DMS 273 treated with DMSO at 0.1 percent for 48 hours (cell line): Measurements from ENCODE around the gene LHFPL5.

ENCODE experiments used
- DNase-seq: peaks from one replicate; lab custom pipeline; 2025; lab: John Stamatoyannopoulos, UW

The LHFPL5 gene

GRCh38 chr6:35804996-35805736 lies at the start of gene LHFPL5:
Gene LHFPL5, plus strand, starts transcription at chr6:35805352. Its CDS starts 319 bp downstream, at chr6:35805671.
- DNase-seq: no peak

- DNase-seq: peak; percentile 33
Observed at GRCh38 chr6:35757456-35758123, 47.6 kb upstream of the LHFPL5 start.

- DNase-seq: no peak
Observed at GRCh38 chr6:35759426-35759825, 45.7 kb upstream of the LHFPL5 start.

GRCh38 chr6:35765739-35766138 lies 39.4 kb upstream of the LHFPL5 start:
- DNase-seq: no peak

- no peak for DNase-seq
Observed at GRCh38 chr6:35769211-35769610, 35.9 kb upstream of the LHFPL5 start.

GRCh38 chr6:35771343-35771627 lies 33.9 kb upstream of the LHFPL5 start:
- DNase-seq: no peak

GRCh38 chr6:35774116-35774794 lies 30.9 kb upstream of the LHFPL5 start:
- no peak for DNase-seq

- no peak for DNase-seq
Observed at GRCh38 chr6:35775031-35775430, 30.1 kb upstream of the LHFPL5 start.

- no peak for DNase-seq
Observed at GRCh38 chr6:35776364-35777215, 28.6 kb upstream of the LHFPL5 start, which contains the start of gene CLPSL2. Gene CLPSL2, plus strand, starts transcription at chr6:35776598. Its CDS starts 21 bp downstream, at chr6:35776619.

GRCh38 chr6:35777356-35778102 lies 27.6 kb upstream of the LHFPL5 start:
- no peak for DNase-seq

GRCh38 chr6:35778437-35778836 lies 26.7 kb upstream of the LHFPL5 start:
- DNase-seq: no peak

GRCh38 chr6:35780719-35781118 lies 24.4 kb upstream of the LHFPL5 start, which contains the start of gene CLPSL1:
Gene CLPSL1, plus strand, starts transcription at chr6:35781019. Its CDS starts 92 bp downstream, at chr6:35781111.
- no peak for DNase-seq

- no peak for DNase-seq
Observed at GRCh38 chr6:35781290-35781689, 23.9 kb upstream of the LHFPL5 start.

GRCh38 chr6:35782424-35782823 lies 22.7 kb upstream of the LHFPL5 start:
- DNase-seq: no peak

- no peak for DNase-seq
Observed at GRCh38 chr6:35784200-35784599, 21.0 kb upstream of the LHFPL5 start.

- DNase-seq: no peak
Observed at GRCh38 chr6:35786272-35786671, 18.9 kb upstream of the LHFPL5 start.

- DNase-seq: no peak
Observed at GRCh38 chr6:35786810-35787209, 18.3 kb upstream of the LHFPL5 start.

- DNase-seq: no peak
Observed at GRCh38 chr6:35787266-35788218, 17.6 kb upstream of the LHFPL5 start.

- DNase-seq: no peak
Observed at GRCh38 chr6:35788423-35788982, 16.6 kb upstream of the LHFPL5 start.

GRCh38 chr6:35790683-35791082 lies 14.5 kb upstream of the LHFPL5 start:
- DNase-seq: no peak
